SH-SY5Y (cell line): Measurements from ENCODE around the gene SAMD11.

ENCODE experiments used
- GATA2 ChIP-seq: IDR thresholded peaks from 2 replicates; pipeline ENCODE4 v1.6.1; 2011; ENCODE audit warnings: mild to moderate bottlenecking, low read depth, low read length
- GATA3 ChIP-seq: IDR thresholded peaks from 2 replicates; pipeline ENCODE4 v1.6.1; 2011; ENCODE audit warnings: low read depth, mild to moderate bottlenecking, low read length, moderate library complexity

GRCh38 chr1:974687-975328 is 51.1 kb downstream of the SAMD11 start:
- TF ChIP-seq GATA2: no peak
- no peak for TF ChIP-seq GATA3
